CD4-positive, alpha-beta T cell treated with Interleukin-10 for 1 hour (primary cell): ENCODE results near the gene RRAD.

Experiments used
- DNase-seq: peaks from one replicate; pipeline ENCODE4 v3.0.0-alpha.2; 2020

Gene RRAD

DNA sequence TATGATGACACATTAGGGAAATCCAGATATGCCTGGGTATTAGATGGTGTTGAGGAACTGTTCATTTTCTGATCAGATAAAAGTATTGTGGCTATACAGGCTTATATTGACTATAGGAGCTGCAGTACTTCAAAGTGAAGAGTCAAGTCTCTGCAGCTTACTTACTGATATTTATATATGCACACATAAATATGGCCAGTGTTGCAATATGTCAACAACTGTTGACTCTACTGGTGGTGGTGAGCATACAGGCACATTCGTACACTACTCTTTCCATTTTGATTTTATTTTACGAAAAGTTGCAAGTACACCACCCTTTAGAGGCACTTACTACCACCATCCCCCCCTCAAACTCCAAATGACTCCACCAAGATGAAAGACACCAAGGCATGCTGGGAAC lies 6.3 kb upstream of the RRAD start:
- DNase-seq = no peak

DNA sequence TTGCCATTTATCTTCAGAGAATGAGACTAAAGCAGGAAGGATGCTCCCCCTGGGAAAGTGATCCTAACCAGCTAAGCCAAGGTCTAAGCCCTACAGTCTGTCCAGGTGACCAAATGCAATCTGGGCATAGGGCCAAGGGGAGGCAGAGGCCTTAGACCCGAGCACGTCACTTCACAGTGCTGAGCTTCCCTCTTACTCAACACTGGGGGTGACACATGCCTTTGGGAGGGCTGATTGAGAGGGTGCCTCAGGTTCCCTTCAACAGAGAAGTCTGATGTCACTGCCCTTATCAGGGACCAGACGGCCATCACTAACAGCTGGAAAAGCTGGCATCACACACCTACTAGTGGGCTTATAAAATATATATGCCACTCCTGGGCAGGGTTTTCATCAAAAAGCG lies 4.9 kb upstream of the RRAD start:
- DNase-seq = no peak

DNA sequence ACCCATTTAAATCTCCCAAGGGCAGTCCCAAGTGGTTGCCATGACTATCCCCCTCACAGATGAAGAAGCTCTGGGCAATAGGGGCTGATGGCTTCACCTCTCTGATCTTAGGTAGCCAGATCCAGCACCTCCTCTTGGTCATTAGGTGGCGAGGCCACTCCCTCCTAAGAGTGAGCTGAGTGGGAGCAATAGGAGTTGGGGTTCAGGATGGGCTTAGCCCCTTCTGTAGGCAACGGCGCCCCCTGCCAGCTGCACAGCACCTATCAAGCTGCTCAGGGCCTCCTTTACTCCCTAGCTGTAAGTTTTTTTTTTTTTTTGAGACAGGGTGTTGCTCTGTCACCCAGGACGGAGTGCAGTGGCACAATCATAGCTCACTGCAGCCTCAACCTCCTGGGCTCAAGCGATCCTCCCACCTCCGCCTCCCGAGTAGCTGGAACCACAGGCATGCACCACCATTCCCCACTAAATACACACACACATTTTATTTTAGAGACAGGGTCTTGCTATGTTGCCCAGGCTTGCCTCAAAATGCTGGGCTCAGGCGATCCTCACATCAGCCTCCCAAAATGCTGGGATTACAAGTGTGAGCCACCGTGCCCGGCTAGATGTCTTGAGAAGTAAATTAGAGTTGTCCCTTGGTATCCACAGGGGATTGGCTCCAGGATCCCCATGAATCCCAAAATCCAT lies 3.5 kb upstream of the RRAD start:
- peak; percentile 27 for DNase-seq

DNA sequence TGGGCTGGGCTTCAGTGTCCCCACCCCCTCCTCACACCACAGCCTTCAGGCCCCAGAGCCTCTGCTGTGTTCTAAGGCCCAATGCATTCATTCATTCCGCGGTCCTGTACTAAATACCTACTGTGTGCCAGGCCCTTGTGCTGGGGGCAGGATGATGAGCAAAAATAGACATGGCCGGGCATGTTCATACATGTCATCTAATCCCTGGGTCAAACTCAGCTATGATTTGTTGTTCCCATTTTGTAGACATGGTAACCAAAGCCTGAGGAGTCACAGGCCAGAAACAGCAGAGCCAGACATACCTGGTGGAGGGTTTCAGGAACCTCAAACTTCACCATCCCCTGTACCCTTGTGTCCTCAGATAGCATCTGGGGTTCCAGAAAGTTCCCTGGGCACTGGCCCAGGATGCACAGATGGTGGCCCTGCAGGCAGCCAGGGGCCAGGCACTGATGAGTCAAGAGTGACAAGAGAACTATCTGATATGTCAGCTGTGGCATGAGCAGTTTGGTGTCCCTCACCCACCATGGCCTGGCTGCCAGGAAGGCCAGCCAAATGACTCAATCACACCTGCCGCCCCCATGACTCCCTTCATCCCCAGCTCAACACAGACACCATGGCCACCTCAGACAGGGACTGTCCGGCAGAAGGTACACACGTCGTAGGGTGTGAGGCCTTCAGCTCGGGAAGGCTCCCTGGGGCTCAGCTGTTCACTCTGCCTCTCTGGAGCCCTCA lies 2.7 kb upstream of the RRAD start:
- DNase-seq = no peak

DNA sequence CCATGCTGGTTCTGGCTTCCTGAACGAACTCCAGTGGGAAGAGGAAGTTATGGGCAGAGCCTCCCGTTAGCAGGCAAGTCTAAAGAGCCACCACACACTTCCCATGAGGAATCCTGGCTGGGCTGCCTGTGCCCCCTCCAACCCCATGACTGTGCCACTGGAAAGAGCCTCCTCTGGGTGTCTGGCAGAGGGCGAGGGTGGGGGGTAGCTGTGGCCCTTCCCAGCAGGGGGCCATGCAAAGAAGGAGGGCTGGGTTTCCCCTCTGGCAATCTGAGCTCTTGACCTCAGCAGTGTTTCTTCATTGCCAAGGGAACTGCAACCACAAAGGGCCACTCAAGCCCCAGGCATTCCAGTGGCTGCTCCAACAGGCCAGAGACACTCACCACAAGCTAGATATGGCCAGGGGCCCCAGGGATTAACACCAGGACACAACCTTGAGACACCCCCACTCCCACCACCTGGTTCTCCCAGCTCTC lies 1.7 kb upstream of the RRAD start:
- DNase-seq = no peak

DNA sequence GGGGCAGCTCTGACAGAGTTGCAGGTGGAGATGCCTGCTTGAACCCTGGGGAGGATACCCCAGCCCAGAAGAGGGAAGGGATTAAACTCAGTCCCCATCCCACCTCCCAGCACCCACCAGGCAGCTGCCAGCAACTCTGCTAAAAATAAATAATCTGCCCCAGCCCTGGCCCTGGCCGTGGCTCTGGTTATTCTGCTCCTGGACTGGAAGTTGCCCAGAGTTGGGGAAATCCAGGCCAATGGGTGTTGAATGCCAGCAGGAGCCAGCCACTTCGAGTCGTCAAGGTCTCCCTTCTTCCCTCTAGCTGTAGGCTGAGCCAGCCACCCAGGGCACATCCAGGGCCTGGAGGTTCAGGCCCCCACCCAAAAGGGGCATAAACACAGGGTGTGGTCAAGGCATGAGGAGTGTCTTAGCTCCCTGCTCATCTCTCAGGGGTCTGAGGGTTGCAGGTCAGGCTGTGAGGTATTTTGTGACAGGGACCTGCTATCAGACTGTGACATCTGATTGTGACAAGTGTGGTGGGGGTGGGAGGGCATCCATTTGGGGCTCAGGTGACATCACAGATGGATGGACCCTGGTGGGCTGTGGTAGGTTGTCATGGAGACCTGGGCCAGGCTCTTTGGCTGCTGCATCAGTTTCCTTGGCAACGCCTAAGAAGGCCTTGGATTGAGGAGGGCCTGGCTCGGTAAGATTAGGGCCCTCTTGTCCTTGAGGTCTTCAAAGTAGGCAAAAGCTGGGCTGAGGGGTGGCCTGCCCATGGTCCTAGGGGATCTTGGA lies 1.0 kb upstream of the RRAD start:
- DNase-seq = no peak

DNA sequence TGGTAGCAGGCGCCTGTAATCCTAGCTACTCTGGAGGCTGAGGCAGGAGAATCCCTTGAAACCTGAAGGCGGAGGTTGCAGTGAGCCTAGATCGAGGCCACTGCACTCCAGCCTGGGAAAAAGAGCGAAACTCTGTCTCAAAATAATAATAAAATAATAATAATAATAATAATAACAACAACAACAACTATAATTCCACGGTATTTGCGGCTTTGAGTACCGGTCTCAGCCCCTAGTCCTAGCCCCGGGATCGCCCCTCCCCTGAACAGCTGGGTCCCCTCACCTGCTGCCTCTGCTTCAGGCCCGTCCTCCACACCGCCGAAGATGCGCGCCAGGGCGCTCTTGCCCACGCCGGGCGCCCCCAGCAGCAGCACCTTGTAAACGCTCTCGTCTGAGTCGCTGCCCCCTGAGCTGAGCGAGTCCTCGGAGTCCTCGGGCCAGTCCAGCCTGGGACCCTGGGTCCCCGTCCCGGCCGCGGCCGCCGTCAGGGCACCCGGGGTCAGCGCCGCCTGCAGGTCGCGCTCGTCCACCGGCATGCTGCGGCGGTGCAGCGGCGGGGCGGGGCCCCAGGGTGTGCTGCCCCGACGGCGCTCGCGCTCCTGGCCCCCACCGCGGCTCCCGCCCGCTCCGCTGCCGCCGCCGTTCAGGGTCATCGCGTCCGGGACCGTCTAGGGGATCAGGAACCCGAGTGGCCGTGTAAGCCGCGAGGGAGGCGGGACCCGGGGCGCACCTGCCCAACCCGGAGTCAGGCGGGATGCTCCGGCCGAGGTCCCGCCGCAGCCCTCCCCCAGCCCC lies 611 bp downstream of the RRAD start:
- DNase-seq = peak; percentile 35

DNA sequence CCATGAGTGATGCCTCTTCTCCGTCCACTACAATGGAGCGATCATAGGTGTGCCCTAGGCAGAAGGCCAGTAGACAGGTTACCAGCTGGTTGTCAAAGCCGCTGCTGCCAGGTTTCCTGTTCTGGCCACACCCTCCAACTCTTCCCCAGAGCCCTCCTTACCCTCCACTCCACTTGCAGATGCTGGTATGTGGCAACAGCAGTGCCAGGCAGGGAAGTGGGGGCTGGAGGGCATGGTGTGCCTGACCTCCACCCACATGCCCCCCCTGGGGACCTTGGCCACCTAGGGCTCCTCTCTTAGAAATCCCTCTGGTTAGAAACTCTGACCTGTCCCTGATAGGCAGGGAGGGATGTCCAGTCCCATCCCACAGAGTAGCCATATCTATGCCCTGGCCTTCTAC lies 1.5 kb downstream of the RRAD start:
- no peak for DNase-seq

DNA sequence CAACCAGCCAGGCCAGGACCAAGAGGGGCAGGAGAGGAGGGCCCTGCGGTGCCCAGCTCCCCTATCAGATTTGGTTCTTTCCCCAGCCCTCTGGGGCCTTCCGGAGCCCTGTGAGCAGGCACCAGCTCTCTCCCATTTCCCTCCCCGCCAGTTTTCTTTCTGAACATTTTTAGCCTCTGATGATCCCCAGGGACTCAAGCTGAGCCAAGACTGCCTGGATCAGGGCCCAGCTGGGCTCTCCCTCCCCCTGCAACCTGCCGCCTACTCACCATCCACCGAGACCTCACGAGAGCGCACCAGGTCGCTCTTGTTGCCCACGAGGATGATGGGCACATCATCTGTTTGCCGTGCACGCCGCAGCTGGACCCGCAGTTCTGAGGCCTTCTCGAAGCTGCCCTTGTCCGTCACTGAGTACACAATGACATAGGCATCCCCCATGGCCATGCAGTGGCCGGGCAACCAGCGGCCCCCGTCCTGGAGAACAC lies 2.0 kb downstream of the RRAD start:
- DNase-seq = no peak

DNA sequence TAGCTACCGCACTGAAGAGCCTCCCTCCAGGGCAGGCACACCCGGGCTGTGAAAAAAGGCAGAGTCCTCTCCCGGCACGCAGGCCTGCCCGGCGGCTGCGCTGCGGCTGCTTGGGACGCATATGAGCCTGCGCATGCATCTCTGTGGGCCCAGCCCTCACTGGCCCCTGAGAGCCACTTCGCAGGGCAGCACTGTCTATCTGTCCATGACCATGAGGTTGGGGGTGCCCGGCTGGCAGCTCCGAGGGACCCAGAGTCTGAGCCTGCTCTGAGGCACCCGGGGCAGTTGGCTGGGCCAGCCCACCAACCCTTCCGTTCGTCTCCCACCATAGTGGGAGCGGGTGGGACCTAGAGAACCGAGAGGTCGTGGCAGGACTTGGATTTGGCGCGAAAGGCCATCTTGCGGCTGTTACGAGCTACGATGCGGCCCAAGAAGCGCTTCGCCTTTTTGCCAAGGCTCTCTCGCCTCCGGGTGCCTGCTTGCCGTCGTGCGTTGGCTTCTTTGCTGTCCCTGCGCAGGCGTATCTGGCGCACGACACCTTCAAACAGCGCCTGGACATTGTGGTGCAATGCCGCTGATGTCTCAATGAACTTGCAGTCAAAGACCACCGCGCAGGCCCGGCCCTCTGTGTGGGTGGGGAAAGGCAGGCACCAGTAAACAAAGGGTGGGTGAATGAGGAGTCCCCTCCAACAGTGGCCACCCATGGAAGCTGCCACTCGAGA lies 3.4 kb downstream of the RRAD start:
- DNase-seq = no peak

DNA sequence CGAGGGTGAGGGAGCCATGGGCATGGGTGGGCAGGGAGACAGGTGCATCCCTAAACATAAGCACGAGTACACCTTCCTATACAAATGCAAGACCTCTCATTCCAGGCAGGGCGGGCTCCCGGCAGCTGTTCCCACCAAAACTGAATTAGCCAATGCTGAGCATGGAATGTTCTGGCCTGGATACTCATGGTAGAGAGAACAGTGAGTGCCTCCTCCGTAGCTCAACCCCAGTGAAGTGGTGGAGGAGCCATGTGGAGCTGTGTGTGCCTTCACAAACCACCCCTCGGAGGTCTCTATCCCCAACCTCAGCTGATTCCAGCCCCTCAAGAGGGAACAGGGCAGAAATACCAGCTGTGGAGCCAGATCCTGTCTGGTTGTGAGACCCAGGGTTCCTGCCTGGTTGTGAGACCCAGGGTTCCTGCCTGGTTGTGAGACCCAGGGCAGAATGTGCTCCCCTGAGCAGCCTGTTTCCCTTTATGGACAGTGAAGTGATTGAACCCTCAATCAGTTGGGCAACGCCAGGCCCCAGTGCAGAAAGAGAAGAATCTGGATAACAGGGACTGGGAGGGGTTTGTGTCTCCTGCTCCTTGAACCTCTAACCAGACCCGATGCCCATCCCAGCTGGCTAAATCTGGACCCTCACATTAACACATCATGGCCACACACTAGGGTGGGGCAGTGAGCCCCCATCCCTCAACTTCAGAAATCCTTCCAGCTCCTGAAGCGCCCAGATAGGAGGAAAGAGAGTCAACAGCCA lies 4.2 kb downstream of the RRAD start:
- no peak for DNase-seq

DNA sequence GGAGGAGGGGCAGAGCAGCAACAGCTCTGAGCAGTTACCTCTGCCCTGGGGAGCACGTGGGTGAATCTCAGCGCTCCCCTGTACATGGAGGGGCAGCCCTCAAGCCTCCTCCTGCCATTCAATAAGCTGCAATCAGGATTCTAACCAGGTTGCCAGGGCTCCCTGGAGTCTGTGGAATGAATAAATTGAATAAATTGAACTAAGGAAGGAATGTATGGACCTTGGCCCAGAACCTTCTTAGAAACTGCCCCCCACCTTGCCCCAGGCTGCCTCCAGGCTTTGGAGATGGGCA lies 5.1 kb downstream of the RRAD start:
- DNase-seq = no peak

DNA sequence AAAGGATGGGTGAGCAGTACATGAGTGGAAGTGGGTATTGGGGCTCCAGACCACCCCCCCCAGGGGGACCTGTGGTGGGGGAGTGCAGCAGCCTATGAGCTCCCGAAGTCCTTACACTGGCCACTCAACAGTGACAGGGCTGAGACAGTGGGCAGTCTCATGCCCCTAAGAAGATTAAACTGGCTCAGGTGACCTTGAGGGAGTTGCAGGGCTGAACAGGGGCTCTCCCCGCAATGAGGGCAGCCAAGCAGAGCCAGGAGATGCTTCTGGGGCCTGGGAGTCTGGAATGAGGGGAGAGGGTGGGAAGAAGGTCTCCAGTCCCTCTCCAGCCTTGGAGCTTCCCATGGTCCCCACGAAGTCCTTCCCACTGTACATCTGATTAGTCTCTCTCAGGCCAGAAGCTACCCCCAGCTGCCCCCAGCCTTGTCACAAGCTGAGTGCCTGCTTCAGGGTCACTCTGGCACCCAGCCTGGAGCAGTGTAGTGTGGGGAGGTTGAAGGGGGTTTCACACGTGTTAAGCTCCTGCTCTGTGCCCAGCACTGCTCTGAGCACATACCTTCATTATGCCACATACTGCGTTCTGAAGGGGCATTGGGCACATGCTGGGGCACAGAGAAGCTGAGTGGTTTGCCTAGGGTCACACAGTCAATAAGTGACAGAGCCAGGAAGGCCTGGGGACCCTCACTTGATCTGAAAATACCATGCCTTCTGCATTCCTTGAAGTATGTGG lies 5.6 kb downstream of the RRAD start:
- DNase-seq = no peak

DNA sequence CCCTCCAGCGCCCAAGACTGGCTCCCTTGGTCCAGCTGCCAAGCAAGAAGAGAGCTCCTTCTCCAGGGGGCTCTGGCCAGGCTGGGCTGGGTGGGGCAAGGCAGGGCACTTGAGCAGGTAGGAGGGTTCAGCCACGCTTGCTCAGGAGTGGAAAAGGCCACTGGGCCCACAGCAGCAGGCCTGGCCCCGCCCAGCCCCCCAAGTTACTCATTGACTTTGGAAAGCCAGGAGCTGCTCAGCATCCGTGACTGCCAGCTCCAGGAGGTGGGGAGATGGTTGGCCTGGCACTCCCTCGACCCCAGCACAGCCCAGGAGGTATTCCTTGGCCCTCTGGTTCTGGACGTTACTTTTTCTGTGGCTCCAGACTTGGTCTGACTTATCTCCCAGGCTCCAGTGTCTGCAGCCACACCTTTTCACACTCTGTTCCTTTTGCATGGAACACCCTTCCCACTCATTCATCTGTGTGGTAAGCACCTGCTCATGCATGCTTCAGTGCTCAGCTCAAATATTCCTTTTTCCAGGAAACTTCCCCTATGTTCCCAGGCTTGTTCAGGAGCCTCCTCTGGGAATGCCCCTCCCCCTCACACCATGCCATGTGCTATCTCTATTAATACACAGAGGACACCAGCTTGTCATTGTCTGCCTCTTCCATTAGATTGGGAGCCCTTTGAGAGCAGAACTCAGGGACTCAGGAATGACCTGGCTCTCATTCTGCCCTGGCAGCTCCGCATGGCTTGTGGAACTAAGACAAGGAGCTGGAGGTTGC lies 6.3 kb downstream of the RRAD start, which contains the start of gene CDH16:
Gene CDH16, minus strand, starts transcription at position 83 of the 766 bp plus-strand sequence. CDS start 820 bp downstream, outside the sequence.
- no peak for DNase-seq

DNA sequence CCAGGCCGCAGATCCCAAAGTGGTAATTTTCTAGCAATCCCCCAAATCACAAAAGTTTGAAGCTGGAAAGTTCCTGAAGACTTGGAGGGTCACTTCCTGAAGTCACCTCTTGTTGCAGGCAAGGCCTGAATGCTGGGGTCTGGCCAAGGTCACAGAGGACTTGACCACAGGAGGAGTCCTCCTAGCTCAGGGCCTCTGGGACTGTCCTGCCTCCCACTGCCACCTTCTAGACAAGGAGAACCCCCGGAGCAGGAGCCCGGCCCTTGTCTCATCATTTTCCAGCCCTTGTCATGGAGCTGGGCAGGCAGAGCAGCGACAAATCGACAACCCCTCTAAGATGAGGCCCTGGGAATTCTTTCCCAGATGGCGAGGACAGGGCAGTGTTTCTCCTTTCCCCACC lies 7.0 kb downstream of the RRAD start:
- no peak for DNase-seq

DNA sequence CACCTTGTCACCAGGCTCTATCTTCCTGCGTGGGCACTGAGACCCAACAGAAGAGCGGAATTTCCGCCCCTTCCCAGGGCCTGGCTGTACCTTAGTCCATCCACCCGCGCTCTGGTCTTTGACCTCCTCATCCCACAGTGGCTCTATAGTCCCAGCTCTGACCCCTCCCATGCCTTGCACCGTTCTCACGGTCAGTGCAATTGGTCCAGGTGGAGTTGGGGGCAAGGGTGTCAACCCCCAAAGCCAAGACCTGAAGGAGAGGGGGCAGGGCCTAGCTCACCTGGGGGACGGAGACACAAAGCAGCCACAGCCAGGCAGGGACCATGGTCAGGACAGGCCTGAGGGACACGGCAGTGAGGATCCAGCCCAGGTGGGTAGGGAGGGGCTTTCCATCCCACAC lies 7.6 kb downstream of the RRAD start:
- DNase-seq = no peak

DNA sequence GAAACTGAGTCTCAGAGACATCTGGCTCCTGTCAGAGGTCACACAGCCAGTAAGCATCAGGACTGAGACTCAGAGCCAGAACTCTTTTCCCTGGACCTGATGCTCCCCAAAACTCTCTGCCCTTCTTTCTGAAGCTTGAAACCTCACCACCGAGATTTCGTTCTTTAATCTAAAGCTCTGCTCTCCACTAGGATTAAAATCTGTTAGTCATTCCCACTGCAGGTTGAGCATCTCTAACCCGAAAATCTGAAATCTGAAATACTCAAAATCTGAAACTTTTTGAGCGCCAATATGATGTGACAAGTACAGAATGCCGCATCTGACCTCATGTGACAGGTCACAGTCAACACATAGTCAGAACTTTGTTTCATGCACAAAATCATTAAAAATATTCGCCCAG lies 8.8 kb downstream of the RRAD start:
- no peak for DNase-seq

DNA sequence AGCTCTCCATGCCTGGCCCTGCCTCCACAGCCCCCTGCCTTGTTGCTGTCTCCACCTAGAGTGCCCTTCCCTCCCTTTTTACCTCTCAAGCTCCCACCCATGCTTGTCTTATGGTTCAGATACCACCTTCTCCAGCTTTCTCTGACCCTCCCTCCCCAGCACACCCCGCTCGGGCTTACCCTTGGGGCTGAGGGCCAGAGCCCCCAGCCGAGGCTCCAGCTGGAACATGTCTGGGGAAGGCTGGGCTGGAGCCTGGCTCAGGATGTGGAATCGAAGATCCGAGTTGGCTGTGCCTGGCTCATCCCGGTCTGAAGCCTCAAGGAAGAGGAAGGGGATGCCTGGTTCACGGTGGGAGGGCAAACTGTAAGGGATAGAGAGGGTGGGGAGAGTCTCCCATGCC lies 10.3 kb downstream of the RRAD start:
- no peak for DNase-seq

DNA sequence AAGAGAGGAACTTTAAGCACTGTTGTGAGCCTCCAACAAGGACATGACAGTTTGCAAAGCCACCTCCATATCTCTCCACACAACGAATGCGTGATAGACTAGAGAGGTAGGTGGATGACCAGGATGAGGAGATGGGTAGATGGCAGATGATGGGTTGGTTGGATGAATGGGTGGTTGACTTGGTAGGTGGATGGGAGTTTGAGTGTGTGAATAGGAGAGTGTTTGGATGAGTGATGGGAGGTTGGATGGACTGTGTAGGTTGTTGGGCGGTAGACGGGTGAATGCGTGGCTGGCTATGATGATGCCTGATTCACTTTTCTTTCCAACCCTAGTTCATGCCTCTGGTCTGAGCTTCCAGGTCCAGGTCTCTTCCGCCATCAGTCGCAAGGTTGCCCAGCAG lies 10.8 kb downstream of the RRAD start:
- DNase-seq = no peak

DNA sequence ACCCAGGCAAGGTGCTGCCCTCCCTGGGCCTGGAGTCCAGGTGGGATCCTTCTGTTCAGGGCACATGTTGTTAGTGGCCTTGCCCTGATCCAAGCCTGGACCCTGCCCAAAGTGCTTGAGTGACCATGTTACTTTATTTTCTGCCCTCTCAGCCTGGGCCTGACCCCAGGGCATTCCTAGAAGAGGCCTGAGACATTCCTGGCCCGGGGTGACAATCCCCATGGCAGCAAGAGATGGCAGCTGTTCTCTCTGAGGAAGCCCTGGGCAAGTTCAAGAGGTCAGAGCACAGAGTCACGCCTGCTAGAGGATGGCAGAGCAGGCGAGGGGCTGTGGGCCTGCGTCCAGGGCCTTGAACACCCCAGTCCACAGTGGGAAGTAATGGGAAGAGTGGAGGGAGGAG lies 11.6 kb downstream of the RRAD start:
- no peak for DNase-seq
